AG20443 (cell line): ENCODE results near the gene CAMK1.

ENCODE experiments used
- DNase-seq: peaks from one replicate; pipeline ENCODE4 v3.0.0; 2012; ENCODE audit warnings: low spot score, mixed read lengths

The CAMK1 gene

DNA sequence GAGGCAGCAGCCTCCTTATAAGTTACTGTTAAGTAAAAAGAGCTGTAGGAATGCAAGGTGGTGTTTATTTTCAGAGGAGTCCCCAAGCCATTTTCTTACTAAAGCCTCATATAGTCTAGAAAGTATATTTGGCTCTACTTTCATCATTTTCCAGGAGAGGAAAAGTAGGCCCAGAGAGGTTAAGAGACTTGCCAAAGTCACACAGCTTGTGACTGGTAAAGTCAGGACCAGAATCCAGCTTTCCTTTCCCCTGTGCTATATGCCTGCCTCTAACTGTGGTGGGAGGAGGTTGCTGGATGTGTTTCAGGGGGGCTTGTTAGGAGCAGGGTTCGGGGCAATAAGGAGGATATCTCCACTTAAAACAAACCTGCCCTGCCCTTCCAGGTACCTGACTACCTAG is 27.2 kb downstream of the CAMK1 start:
- no peak for DNase-seq

GRCh38 chr3:9739181-9739580 is 30.6 kb downstream of the CAMK1 start:
- DNase-seq: no peak

DNA sequence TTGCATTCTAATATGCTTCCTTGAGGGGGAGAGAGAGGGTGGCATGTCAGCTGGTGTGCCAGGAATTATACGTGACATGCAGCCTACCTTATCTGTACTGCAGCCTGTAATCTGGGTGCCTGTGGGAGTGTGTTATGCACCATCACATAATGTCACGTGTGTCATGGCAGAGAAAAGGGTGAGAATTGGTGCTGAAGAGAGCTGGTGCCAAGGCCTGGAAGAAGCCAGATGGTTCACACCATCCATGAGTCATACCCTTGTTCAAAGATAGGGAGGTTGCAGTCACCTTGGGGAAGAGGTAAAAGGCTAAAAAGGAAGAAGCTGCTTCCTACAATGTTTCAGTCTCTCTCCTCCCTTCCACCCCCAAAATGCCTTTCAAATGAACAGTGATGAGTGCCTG is 32.9 kb downstream of the CAMK1 start:
- DNase-seq: no peak

DNA sequence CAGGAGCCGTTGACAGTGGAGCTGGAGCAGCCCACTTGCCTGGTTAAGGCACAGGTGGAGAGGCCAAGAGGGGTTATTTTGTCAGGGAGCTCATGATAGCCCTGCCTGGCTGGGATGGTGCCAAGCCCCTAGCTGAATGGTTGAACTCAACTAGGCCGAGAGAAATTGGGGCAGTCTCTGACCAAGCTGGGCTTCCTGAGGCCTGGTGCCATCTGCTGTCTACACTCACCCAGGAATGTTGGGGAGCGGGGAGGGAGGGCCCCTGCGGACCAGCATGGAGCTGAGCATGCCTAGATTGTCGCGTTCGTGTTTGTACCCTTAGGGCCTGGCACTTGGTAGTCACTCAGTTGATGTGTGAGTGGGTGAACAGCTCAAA is 37.0 kb downstream of the CAMK1 start:
- peak; percentile 35 for DNase-seq

DNA sequence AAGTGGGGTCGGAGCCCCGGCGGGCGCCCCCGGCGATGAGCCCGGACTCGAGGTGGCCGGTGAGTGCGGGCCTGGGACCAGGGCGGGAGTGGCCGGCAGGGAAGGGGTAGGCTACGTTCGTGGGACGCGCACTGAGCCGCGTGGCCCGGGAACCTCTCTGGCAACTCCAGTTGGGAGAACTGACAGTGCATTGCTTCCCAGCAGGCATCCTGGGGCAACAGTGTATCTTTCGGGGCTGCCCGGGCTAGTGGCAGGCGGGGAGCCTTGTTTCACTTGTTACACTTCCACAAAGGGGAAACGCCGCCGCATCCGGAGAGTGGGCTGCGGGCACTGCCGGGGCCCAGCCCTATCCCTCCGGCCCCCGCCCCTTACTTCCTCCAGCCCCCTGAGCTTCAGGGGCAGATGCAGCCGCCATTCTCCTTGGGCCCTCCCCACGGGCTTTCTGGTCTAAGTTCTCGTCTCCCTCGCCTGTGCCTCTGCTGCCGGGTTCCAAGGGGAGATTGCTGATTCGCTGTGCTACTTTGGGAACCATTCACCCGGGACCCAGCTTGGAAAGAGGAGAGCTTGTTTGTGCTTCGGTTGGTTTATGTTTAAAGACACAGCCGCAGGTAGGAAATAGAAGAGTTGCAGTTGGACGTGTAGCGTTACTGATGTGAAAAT is 37.5 kb downstream of the CAMK1 start:
- peak; percentile 41 for DNase-seq

- peak; percentile 99 for DNase-seq
Observed at GRCh38 chr3:9731206-9732079, 38.3 kb downstream of the CAMK1 start, which contains the start of gene BRPF1. TSS of gene BRPF1 (plus strand) at chr3:9731735. CDS start at chr3:9734141, 2,406 bp downstream.

GRCh38 chr3:9730657-9731205 is 39.0 kb downstream of the CAMK1 start:
- no peak for DNase-seq

DNA sequence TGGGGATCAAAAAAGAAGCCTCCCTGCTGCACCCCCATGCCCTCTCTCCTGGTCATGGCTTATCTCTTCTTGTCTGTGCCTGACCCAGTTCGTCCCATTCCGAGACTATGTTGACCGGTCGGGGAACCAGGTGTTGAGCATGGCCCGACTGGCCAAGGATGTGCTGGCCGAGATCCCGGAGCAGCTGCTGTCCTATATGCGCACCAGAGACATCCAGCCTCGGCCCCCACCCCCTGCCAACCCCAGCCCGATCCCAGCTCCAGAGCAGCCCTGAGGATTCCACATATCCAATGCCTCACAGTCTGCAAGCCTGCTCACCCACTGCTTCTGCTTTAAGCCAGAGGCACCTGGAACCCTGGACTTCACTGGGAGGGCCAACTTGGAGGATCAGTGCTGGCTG is 40.3 kb downstream of the CAMK1 start:
- DNase-seq: no peak

DNA sequence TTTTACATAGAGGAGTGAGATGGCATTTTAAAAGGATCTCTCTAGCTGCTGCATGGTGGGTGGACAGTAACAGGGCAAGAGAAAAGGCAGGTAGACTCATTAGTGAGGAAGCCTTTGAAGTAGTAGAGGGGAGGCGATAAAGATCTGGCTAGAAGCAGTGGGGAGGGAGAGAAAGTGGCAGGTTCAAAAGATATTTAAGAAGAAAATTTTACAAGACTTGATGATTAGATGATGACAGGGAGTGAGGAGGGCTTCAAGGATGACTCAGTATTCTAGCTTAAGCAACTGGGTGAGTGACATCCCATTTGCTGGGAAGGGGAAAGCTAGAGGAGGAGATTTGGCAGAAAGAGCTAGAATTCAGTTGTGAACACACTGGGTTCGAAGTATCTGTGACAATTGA is 42.0 kb downstream of the CAMK1 start:
- DNase-seq: no peak

DNA sequence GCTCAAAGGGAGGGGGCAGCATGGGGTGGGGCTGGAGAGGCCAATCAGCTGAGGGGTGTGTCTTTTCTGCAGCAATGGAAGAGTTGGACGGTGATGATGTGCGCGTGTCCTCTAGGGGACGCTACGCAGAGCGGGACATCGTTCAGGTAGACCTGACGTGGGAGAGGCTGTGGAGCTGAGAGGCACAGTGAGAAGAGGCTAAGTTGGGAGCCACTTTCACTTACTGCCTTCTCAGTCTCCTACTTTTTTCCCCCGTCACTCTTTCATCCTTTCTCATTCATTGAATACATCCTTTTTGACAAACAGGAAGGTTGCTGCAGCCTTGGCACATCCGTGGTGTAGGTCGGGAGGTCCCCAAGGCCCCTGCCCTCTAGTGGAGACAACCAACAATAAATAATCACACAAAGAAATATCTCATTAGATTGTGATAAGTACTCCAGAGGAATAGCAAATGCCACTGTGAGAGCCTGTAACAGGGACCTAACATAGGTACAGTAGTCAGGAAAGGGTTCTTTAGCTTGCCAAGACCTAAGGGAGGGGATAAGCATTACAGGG is 42.6 kb downstream of the CAMK1 start:
- DNase-seq: no peak

- DNase-seq: no peak
Observed at GRCh38 chr3:9725775-9726515, 43.8 kb downstream of the CAMK1 start.

DNA sequence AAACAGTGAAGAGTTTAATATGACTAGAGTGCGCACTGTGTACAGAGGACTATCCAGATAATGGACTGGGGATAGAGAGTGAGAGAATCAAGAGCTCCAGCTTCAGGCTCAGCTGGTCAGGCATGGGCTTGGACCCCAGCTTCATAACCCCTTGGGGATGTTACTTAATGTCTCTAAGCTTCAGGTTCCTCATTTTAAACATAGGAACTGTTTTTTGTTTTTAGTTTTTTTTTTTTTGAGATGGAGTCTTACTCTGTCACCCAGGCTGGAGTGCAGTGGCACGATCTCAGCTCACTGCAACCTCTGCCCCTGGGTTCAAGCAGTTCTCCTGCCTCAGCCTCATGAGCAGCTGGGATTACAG is 48.1 kb downstream of the CAMK1 start:
- DNase-seq: no peak

DNA sequence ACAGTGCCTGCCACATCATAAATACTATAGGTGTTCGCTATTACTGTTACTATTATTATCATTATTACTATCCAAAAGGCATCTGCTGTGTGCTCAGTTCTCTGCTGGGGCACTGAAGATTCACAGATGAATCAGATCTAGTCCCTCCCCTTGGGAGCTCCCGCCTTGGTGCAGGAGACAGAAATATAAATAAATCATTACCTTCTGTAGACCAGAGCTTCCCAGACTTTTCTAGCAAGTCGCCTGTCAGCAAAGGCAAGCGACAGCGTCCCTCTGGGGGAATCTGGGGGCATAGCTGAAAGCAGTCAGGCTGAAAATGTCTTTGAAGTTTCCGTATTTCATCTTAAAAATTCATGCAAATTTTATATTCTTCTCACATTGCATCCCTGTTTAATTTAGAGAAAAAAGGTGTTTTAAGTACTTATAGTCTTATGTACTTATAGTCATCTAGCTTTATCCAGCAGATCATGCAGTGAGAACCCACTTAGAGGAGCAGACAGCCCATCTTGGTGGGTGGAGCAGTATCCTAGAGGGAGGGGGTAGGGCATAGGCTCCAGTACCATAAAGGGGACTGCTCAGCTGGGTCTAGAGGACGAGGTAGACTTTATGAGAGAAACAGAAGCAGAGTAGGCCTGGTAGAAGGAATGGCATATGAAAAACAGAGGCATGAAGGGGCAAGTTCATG is 48.6 kb downstream of the CAMK1 start:
- no peak for DNase-seq

DNA sequence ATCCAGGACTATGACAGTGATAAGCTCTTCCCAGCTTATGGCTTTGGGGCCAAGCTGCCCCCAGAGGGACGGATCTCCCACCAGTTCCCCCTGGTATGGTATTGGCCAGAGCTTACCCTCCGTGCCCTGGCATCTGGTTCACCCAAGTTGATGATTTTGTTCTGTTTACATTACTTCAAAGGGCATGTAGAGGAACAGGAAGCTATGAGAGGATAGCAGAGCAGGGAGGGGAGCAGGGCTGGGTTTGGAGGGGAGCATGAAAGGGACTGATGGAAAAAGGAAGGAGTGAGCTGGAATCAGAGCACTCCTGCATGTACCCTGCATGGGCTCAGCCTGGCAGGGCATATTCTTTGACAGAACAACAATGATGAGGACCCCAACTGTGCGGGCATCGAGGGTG is 51.6 kb downstream of the CAMK1 start:
- no peak for DNase-seq

- no peak for DNase-seq
Observed at GRCh38 chr3:9717563-9717962, 52.2 kb downstream of the CAMK1 start.

DNA sequence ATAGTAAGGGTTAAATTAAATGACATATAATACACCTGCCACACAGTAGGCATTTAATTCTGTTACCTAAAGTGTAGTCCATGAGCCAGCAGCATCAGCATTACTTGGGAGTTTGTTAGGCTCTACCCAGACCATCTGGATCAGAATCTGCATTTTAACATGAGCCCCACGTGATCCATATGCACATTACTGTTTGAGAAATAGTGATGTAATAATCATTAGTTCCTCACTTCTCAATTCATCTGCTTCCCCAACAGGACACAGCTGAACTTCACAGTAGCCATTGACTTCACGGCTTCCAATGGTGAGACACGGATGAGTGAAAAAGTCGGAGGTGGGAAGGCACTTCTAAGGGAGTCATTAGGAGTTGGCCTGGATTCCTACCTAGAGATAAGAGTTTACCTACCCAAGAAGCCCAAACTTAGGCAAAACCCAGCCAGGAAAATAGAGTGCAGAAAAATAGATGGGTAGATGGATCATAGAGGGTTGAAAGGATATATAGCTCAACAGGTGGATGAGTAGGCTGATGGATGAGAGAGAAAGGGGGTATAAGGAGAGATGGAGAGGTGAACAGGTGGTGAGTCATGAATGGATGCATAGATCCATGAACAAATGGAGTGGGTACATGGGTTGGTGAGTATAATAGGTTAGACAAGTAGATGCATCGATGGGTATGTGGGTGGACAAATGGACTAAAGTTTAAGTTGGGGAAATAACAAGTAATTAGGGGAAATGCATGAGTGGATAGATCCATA is 52.8 kb downstream of the CAMK1 start:
- no peak for DNase-seq

- peak; percentile 91 for DNase-seq
Observed at GRCh38 chr3:9715764-9716437, 53.8 kb downstream of the CAMK1 start.

DNA sequence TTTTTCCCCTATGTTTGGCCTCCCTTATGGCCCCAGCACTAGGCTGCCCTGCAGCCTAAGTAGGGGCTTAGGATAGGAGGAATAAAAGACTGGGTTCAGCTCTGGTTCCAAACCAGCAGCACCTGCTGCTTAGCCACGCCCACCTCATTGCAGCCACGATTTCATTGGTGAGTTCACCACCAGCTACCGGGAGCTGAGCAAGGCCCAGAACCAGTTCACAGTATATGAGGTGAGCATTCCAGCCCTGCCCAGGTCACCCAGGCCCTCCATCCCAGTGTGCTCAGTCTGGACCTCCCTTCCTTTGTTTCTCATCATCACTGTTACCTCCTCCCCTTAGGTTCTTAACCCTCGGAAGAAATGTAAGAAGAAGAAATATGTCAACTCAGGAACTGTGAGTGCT is 54.6 kb downstream of the CAMK1 start:
- DNase-seq: no peak

- no peak for DNase-seq
Observed at GRCh38 chr3:9713142-9713541, 56.6 kb downstream of the CAMK1 start.

GRCh38 chr3:9712415-9712814 is 57.3 kb downstream of the CAMK1 start:
- DNase-seq: no peak
